GM21576 (cell line): Measurements from ENCODE around the gene PALLD.

ENCODE experiments used
- ATAC-seq: cut with Tn5 transposase; IDR thresholded peaks from one replicate; pipeline ENCODE4 v1.9.1; 2021; ENCODE audit warnings: mild to moderate bottlenecking, moderate library complexity; ENCODE audit not compliant: unreplicated experiment

PALLD gene

DNA sequence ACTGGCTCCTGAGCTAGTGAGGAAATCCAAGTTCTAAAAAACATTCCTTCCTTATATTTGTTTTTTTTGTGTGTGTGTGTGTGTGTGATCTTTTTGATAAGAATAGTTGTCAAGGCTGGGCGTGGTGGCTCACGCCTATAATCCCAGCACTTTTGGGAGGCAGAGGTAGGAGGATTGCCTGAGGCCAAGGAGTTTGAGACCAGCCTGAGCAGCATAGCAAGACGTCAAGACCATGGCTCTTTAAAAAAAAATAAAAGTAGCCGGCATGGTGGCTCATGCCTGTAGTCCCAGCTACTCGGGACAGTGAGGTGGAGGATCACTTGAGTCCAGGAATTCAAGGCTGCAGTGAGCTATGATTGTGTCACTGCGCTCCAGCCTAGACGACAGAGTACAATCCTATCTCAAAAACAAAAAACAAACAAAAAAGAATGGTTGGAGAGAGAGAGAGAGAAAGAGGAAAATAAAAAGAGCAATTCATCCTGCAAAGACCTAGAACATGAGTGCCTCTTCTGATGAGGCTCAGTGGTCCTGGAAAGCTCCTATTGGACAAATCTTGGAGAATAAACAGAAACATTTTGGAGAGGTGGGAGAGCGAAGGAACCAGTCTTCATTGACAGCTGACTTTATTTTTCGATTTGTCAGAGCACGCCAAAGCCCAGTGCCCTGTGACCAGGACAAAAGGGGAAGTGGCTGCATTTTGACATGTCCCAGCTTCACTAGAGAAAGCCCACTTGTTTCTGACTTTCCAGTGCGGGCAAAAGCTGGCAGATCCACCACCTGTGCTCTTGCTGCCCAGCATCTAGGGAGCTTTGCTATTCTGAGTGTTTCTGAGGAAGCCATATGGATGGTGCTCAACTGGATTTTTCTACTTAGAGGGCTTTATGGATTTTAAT lies 244.7 kb downstream of the PALLD start:
- ATAC-seq = no peak

DNA sequence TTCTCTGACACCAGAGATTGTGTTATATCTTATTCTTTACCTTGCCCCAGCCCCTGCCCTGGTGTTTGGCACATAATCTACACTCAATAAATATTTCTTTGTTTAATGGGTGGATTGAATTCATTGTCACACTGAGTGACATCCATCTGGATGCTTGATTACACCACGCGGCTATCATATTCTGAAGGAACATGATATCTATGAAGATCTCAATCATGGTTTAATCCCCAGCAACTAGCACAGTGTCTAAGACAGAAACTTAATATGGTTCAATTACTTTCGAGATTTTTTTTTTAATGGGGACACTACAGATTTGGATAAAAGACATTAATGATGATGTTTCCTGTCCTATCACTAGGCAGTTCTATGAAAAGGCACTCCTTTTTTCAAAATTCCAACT lies 246.3 kb downstream of the PALLD start:
- ATAC-seq = no peak

DNA sequence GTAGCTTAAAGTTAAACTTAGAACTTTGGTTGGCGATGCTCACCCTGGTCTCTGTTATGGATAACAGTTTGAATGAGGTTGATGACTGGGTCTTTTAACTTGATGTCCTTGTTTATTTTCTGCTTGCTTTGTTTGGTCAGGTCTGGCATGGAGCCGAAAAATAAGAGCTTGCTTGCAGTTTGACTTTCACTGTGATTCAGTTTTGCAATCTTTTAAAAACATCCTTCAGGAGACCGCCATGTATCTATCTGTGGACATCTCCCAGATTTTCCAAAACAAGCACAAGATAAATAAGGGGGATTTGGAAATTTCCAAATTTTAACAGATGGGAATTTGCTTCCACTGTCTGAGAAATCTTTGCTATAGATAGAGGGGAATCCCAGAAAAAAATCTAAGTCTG lies 246.7 kb downstream of the PALLD start:
- ATAC-seq = no peak

DNA sequence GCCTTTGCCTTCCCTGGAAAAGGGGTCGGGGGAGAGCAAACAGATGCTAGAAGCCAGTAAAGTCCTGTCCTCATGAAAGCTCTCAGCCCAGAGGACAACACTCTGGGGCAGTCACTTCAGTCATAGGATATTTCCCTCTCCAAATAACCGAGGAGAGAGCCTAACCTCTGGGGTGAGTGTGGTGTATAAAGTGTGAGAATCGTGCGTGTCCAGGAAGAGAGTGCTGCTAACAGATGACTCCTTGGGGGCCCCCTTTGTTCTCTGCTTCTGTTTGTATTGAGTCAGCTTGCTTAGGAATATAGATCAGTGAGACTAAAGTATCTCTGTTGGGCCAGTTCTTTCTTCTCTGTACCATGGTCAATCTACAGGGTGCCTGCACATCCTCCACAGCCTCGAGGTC lies 247.2 kb downstream of the PALLD start:
- no peak for ATAC-seq

DNA sequence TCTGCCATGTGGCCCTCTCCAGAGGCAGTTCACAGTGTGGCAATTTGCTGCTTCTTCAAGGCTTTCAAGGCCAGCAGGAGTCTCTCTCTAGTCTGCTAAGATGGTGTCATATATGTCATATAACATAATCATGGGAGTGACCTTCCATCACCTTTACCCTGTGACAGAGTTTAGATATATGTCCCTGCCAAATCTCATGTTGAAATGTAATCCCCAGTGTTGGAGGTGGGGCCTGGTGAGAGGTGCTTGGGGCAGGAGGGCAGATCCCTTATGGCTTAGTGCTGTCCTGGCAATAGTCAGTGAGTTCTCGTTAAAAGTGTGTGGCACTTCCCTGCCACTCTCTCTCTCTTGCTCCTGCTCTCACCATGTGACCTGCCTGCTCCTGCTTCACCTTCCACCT lies 252.0 kb downstream of the PALLD start:
- no peak for ATAC-seq

DNA sequence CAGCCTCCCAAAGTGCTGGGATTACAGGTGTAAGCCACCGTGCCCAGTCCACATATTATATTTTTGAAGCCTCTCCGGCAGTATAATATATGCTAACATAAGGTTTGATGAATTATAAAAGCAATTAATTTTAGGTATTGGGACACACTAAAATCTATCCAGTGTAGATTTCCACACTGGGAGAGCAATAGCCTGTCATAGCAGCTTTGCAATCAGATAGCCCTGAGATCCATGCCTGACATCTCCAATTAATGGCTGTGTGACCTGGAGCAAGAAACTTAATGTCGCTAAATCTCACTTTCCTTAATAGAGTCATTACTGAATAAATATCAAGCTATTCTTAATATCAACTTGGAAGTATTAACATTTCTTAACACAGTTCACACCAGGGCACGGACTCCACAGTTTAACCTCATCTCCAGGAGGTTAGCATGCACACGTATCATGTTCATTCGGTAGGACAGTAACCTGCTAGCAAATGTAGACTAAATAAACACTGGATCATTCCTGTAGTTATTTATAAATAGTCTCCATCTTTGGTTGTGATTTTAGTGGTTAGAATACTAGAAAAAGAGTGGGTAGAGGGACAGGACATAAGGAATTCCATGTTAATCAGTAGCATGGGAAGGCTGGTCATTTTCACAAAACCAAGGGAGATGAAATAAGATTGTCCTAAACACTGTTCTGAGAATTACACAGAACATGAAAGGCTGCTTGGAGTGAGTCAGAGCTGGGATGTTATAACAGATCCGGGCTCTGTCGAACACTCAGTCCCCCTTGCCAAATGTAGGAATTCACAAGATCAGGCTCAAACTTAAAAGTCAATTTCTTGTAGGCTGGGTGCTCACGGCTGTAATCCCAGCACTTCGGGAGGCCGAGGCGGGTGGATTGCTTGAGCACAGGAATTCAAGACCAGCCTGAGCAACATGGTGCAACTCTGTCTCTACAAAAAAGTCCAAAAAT lies 254.7 kb downstream of the PALLD start:
- no peak for ATAC-seq

DNA sequence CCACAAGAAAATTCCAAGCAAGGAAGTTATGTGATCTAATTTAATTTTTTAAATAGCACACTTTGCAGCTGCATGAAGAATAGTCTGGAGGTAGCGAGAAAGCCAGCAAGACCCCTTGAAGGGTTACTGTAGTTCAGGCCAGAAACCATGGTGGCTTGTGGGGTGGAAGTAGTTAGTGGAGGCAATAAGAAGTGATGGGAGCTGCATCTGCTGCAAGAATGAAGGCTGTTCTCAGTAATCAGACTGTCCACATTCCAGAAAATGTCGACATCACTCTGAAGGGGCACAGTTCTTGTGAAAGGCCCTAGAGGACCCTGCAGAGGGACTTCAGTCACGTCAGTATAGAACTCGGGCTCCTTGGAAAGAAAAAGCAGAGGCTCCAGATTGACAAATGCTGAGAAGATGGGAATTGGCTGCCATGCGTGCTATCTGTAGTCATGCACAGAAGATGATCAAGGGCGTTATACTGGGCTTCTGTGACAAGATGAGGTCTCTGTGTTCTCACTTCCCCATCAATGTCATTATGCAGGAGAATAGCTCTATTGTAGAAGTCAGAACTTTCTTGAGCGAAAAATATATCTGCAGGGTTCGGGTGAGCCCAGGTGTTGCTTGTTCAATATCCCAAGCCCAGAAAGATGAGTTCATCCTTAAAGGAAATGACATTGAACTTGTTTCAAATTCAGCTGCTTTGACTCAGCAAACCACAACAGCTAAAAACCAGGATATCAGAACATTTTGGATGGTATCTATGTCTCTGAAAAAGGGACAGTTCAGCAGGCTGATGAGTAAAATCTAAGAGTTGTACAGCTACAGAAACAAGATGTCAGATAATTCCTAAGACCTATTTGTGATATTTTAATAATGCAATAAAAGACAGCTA lies 259.0 kb downstream of the PALLD start:
- ATAC-seq = no peak

DNA sequence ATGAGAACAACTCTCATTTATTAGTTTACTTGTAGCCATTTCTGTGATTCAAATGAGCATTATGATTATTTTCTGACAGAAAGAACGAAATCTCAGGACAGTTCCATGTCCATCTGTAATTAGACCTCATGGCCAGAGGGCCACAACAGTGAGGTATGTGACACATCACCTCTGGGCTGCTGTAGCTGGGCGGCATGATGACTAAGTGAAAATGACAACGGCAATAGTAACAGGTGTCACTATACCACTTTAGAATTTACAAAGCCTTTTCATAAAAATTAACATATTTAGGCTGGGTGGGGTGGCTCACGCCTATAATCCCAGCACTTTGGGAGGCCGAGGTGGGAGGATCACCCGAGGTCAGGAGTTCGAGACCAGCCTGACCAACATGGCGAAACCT lies 260.6 kb downstream of the PALLD start:
- no peak for ATAC-seq

DNA sequence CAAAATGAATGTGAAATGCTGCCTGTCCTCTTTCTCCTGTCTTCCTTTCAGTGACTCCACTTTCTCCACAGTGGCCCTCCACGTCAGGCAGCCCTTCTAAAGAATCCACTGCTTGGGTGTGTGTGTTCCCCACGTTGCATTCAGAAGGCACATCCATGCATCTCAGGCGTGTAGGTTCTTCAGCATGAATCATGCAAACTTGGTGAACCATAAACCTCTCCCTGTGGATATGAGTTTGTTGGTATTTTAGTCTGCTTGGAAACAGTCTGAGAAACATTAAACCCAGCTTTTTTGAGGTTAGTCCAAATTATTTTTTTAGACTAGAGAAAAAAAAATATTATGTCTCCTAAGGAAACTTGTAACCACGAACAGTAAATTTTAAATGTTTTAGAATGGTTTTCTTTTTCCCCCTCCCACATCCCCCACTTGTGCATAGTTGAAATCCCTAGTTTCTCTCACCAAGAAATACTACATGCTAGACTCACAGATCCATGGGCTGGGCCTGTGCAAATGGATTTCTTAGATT lies 261.6 kb downstream of the PALLD start:
- ATAC-seq = no peak

DNA sequence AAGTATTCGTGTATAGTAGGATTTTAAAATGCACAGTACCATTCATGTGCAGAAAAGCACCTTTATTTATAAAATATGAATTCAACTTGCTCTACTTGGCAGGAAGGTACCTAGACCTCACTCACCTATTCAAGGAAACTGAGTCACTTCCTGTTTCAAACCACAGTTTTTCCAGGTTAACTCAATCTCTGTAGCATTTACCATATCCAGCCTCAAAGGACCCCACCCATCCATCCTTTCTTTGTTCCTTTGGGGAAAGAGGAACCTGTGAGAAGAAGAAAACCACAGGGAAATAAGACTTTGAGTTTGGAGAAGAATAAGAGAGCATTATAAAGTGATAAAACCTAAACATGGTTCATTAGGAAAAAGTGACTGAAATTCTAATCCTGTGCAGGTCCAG lies 262.5 kb downstream of the PALLD start:
- no peak for ATAC-seq

DNA sequence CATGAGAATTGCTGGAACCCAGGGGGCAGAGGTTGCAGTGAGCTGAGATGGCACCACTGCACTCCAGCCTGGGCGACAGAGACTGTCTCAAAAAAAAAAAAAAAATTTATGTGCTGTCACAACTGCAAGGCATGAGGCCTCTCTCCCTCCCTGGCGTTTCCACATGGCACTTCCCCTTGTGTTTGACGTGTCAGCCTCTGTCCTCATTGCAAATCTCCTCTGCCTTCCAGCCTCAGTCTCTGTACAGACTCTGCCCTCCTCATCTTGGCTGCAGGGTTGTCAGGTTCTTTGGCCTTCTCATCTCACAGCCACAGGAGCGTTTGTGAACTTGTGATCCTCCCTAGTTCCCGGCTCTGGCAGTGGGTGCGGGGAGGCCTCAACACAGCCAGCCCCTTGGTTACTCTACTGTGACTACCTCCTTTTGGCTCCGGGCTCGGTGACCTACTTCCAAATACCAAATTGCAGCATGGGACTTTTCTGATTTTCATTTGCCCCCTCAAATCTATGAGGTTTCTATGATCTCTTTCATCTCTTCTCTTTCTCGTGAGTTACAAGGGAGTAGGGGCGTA lies 263.2 kb downstream of the PALLD start:
- ATAC-seq = no peak

DNA sequence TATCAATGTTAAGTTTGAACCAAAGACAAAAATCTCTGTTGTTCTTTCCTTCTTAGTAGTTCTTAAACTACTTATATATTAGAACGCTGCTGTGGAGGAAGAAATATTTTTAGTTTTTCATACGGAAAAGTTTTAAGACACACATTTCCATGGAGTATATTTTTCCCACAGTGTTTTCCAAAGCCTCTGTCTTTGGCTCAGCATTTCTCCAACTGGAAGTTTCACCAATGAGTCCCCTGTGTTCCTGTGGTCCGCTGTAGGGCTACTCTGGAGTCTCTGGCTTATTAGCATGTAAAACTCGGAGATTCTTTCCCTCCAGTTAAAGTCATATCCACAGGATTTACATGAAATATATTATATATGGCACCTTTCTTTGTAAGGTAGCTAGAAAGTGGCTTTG lies 264.2 kb downstream of the PALLD start:
- ATAC-seq = no peak

DNA sequence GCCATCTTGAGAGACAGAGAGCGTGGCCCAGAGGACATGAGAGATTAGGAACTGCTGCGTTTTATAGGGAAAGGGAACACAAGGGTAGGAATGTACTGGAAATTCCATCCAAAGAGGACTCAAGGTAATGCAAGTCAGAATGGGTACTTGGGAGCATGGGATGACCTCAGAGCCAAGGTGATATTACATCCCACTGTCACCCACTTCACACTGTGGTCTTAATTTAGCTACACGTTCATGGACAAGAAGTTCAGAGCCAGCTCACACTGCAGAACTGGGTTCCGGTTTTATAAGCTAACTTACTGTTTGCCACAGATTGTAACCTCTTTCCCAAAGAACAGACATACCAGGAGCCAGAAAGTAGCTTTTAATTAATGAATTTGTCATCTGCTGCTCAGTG lies 268.5 kb downstream of the PALLD start:
- no peak for ATAC-seq

DNA sequence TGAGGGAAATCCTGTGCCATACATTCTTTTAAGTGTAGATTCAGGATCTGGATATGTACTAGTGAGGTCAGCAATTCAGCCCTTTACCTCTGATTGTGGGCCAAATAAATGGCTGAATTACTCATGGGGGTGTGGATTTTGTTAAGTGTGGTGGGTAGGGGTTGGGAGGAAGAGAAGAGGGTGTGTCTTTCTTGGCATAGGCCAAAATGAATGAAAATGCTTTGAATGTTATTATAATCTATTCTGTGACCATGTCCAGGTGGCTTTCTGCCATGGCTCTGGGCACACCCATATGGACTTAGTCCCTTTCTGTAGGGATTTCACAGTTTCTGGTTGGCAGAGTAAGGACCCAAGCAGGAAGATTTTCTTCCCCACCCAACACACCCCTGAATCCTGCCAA lies 268.9 kb downstream of the PALLD start:
- ATAC-seq = no peak

DNA sequence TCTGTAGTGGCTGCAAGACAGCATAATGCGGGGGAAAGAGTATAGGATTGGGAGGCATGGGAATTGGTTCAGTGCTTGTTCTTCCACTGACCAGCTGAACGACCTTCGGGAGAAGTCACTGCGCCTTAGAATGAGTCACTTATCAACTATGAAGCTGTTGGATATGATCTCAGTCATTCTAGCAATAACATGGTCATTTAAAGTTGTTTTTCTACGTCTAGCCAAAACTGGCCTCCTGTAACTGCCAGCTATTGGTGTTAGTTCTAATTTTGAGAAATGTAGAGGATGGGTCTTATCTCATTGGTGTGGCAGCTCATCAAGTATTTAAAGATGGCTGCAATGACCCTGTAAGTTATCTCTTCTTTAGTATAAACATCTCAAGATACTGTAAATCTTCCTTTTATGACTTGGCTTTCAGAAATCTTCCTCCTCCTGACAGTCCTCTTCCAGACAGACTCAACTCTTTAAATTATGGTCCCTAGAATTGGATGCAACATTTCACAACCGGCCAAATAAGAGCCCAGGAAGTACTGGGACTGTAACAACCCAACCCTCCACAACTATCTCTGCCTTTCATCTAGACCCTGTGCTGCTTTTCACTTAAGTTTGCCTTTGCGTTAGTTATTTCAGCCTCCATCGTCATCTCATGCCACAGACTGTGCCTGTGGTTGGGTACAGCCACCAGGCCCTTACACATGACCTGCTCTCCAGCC lies 269.9 kb downstream of the PALLD start:
- no peak for ATAC-seq

DNA sequence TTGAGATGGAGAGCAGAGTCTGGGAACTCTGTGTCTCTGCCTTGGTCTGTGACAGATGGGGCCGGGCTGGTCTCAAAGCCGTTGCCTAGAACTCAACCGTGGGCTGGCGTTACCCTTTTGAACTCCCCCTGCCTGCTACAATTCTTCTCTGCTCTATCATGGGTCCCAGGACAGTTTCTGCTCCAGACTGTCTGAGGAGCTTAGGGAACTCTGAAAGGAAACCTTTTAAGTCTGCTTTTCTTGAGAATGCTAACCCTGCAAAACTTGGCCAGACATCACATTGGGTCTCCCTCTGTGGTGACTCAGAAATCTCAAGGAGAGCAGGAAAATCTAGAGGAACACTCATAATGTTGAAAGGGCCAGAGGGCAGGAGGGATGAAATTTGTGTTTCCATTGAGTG lies 272.6 kb downstream of the PALLD start:
- ATAC-seq = no peak

DNA sequence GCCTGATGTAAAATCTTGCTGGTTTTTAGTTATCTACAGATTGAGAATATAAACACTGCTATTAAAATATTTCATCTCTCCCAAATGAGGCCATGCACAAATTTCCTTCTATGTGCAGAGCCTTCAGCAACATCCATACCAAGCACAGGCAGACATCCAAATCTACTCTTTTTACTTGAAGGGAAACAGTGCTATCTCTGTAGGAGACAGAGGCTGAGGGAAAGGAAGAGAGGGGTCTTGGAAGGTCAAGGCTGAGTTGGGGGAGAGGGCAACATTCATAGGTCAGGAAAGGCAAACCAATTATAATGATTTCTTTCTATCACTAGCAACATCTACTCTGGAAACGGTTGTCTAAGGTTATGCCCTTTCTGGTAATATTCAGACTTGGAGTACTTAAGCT lies 273.0 kb downstream of the PALLD start:
- no peak for ATAC-seq

DNA sequence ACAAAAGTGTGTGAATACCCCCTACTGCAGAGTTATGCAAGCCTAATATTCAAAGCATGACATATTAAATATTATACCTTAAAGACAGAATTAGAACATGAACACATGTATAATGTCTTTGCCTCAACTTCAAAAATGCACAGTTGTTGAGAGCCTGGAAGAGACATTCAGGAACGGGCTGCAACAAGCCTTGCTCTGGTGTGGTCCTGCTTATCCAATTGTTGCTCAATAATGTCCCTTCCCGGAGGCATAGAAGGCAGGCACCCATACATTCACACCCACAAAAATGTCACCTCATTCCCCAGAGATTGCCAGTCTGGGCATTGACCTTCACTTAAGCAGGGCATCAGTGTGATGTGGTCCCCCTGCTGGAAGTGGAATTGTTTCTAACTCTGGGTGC lies 274.4 kb downstream of the PALLD start:
- no peak for ATAC-seq

DNA sequence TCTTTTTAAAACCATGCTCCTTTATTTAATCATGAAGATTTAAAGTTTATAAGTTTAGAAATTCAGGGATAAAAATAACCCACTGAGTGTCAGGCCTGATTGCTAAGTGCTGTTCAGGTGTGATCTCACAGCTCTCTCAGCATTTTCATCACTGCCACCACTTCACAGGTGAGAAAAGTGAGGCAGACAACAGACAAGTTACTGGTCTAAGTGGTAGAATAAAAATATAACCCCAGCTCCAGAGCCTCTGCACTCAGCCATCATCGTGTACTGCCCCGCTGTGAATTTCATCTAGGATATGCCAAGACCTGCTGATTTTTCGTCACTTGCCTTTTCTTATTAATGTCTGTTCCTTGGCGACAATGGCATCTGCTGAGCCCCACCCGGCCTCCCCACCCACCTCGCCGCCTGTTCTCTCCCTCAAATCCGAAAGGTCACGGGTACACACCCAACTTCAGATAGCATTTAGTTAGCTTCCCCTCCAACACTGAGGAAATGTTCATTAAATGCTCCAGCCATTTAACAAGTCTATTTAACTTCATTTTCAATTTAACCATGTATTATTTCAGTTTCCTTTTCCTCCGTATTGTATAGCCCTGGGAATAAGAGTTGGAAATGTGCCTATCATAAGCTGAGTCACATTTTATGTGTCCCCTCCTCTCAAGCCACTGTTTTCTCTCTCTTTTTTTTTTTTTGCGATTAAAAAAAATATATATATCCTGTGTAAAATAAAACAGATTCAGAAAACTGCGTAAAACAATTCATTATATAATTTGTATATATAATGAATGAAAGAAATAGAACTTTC lies 276.7 kb downstream of the PALLD start:
- no peak for ATAC-seq
